ENCODE data around the gene ENOX2. TPM values are rescaled to one million over a fixed set of nuclear protein-coding genes. Genes with fewer than 3 reads are reported as not detected.
A peak's percentile ranks its signal among the peaks of the same experiment; 100 is the strongest.

The ENOX2 gene
- total RNA-seq, 4 donors from 2014 or later, result 10.2 to 27.0 (median 12.9) TPM

GRCh38 chrX:130916636-130917422 is 13.8 kb upstream of the ENOX2 start:
- ATAC-seq (ENCODE audit: low FRiP score) (no peak), DNase-seq (ENCODE audit: low spot score) (no peak)
- peak in 1 of 3 donors; percentile 18 for TF ChIP-seq CTCF (IDR thresholded peaks at IDR 0.05)

- ATAC-seq (ENCODE audit: low FRiP score), result no peak
- DNase-seq (ENCODE audit: low spot score), result no peak
- TF ChIP-seq CTCF (IDR thresholded peaks at IDR 0.05), result no peak
These were observed 12.3 kb upstream of the ENOX2 start for GRCh38 chrX:130915302-130915701.

GRCh38 chrX:130909469-130910136 is 6.6 kb upstream of the ENOX2 start:
- no peak for TF ChIP-seq CTCF (IDR thresholded peaks at IDR 0.05)
- DNase-seq (ENCODE audit: low spot score) (no peak), ATAC-seq (ENCODE audit: low FRiP score) (no peak)

GRCh38 chrX:130906776-130907175 is 3.8 kb upstream of the ENOX2 start:
- no peak for DNase-seq (ENCODE audit: low spot score)
- no peak for TF ChIP-seq CTCF (IDR thresholded peaks at IDR 0.05)
- ATAC-seq (ENCODE audit: low FRiP score), result no peak

GRCh38 chrX:130902446-130902782 is 595 bp downstream of the ENOX2 start:
- TF ChIP-seq CTCF (IDR thresholded peaks at IDR 0.05), result no peak
- no peak for DNase-seq (ENCODE audit: low spot score)
- no peak for ATAC-seq (ENCODE audit: low FRiP score)

- ATAC-seq (ENCODE audit: low FRiP score) (no peak), DNase-seq (ENCODE audit: low spot score) (no peak)
- no peak for TF ChIP-seq CTCF (IDR thresholded peaks at IDR 0.05)
These were observed 6.1 kb downstream of the ENOX2 start for GRCh38 chrX:130896802-130897501.
